NCI-H1930 (cell line): ENCODE data around the gene OR51B4.
A peak's percentile ranks its signal among the peaks of the same experiment; 100 is the strongest.
"Not testable (repeated sequence)": the region's sequence is repeated elsewhere in the genome, so short reads cannot be mapped to it uniquely, and the experiment has no call there.

Experiments used
- DNase-seq, 2 experiments: peaks; one replicate each; lab custom pipeline; 2025; lab: John Stamatoyannopoulos, UW

The OR51B4 gene, protein sequence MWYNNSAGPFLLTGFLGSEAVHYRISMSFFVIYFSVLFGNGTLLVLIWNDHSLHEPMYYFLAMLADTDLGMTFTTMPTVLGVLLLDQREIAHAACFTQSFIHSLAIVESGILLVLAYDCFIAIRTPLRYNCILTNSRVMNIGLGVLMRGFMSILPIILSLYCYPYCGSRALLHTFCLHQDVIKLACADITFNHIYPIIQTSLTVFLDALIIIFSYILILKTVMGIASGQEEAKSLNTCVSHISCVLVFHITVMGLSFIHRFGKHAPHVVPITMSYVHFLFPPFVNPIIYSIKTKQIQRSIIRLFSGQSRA

DNA sequence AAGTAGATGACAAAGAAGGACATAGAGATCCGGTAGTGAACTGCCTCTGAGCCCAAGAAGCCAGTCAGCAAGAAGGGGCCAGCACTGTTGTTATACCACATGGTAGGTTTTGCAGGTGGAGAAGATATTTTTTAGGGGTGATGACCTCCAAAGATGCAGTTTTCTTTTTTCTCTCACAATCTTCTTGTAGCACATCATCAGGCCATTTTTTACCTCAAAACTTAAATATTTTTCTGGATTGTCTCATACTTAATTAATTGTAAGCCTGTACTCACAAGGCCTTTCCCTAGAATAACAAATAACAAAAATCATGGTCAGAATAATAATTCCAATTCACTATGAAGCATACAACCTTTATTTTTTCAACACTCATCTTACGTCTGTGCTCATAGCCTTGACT is at the start of gene OR51B4:
Gene OR51B4, minus strand, starts transcription at position 101 of the 400 bp plus-strand sequence. Its CDS starts 0 bp downstream, at position 101.
- no peak for DNase-seq

- no peak for DNase-seq
Measured at GRCh38 chr11:5351208-5351607, 49.5 kb upstream of the OR51B4 start, which contains the start of gene OR51B6. Gene OR51B6 (plus strand): TSS chr11:5351508. CDS start chr11:5351508, 0 bp downstream.

DNA sequence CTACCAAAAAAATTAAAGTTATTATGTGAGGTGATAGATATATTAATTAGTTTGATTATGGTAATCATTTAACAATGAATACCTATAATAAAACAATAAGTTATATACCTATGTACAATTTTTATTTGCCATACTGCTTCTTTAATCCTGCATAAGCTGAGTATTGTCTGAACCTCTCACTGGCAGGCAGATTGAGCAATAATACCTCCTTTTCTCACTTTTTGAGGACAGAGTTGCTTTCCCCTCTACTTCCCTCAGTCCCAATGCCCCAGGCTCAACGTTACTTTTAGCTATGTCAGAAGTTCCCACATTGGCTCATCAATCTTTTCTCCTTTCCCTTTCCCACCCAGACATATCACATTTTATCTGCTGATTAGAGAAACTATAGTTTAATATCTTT is 47.8 kb upstream of the OR51B4 start:
- no peak for DNase-seq

- DNase-seq, result no peak
Measured at GRCh38 chr11:5348551-5349194, 46.9 kb upstream of the OR51B4 start.

- no peak for DNase-seq
Measured at GRCh38 chr11:5345831-5346230, 44.1 kb upstream of the OR51B4 start.

DNA sequence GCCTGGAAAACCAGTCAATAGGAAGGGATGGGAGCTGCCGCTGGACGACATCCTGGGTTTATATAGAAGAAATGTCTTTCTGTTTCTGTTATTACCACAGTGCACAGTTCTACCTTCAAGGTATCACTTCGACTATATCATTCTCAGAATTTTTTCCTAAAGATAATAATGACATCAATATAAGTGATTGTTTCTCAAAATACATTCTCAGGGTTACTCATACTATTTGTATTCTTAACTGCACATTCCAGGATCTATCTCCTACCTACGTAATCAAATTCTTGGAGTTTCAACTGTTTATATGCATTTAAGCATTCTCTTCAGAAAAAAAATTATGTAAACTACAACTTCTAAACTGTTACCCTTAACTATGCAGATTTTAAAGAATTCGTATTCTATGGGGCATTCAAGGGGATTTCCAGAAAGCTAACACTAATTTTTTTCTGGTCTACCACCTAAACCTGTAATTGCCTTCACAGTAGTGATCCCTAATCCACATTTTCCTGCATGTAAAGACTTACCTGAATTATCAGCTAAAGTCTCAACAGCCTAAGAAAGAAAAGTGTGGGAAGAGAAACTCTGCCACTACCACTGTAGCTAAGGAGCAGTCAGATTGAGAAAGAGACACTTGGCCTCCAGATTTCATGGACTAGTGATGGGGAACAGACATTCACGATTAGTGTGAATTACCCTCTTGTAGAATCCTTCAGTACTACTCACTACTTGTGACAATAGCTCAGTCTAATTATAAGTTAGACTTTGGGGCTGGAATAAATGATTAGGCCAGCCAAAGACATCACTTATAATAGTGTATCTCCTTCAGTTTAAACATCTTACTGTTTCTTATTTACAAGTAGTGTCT is 42.0 kb upstream of the OR51B4 start, which contains the start of gene OR51B5:
Gene OR51B5, minus strand, starts transcription at position 51 of the 862 bp plus-strand sequence. Its CDS starts 0 bp downstream, at position 51.
- no peak for DNase-seq

- DNase-seq, result no peak
Measured at GRCh38 chr11:5339771-5340322, 38.1 kb upstream of the OR51B4 start.

DNA sequence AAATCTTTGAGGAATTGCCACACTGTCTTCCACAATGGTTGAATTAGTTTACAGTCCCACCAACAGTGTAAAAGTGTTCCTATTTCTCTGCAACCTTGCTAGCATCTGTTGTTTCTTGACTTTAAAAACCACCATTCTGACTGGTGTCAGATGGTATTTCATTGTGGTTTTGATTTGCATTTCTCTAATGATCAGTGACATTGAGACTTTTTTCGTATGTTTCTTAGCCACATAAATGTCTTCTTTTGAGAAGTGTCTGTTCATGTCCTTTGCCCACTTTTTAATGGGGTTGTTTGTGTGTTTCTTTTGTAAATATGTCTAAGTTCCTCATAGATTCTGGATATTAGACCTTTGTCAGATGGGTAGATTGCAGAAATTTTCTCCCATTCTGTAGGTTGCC is 35.5 kb upstream of the OR51B4 start:
- DNase-seq, result not testable (repeated sequence)

GRCh38 chr11:5336331-5336730 is 34.6 kb upstream of the OR51B4 start:
- DNase-seq, result no peak

GRCh38 chr11:5335170-5335569 is 33.4 kb upstream of the OR51B4 start:
- DNase-seq, result no peak

DNA sequence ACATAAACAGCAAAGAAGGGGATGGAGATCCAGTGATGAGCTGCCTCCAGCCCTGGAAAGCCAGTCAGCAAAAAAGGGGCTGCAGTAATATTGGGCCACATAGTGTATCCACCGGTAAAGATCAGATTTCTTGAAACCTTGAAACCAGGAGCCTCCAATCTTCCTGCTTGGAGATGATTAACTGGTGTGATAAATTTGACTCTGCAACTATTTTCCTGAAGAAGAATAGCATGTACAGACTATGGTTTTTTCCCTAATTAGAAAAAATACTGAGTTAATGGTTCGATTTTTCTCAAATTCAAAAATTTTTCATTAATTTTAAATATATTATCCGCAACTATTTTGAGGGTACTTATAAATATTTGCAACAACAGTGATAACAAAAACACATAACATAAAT is 22.5 kb upstream of the OR51B4 start, which contains the start of gene OR51B2:
Gene OR51B2, minus strand, starts transcription at position 101 of the 400 bp plus-strand sequence. Its CDS starts 0 bp downstream, at position 101.
- no peak for DNase-seq

DNA sequence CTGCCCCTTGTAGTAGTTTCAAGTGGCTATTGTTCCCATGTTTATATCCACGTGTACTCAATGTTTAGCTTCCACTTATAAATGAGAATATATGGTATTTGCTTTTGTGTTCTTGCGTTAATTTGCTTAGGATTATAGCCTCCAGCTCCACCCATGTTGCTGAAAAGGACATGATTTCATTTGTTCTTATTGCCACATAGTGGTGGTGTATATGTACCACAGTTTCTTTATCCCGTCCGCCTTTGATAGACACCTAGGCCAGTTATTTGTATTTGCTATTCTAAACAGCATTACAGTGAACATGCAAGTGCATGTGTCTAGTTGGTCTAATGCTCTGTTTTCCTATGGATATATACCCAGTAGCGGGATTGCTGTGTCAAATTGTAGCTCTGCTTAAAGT is 15.5 kb upstream of the OR51B4 start:
- peak in 1 of 2 experiments; percentile 4 for DNase-seq

DNA sequence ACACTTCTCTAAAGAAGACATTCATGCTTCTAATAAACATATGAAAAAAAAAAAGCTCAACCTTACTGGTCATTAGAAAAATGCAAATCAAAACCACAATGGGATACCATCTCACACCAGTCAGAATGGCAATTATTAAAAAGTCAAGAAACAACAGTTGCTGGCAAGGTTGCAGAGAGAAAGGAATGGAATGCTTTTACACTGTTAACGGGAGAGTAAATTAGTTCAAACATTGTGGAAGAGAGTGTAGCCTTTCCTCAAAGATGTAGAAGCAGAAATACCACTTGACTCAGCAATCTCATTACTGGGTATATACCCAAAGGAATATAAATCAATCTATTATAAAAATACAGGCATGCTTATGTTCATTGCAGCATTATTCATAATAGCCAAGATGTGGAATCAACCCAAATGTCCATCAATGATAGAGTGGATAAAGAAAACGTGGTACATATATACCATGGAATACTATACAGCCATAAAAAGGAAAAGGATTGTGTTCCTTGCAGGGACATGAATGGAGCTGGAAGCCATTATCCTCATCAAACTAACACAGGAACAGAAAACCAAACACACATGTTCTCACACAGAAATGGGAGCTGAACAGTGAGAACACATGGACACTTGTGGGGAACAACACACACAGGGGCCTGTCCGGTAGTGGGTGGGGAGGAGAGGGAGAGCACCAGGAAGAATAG is 11.7 kb upstream of the OR51B4 start:
- not testable (repeated sequence) for DNase-seq

DNA sequence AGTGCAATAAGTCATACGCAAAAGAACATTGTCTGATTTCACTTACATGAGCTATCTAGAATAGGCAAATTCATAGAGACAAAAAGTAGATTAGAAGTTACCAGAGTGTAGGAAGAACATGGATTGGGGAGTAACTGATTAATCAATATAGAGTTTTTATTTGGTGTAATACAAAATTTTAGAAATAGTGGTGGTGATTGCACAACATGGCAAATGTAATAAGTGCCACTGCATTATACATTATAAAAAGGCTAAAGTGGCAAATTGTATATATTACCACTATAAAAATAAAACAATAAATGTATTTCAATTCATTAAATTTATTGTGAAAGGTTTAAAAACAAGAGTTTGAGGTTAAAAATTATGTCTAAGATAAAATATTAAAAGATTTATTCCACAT is 8.7 kb upstream of the OR51B4 start:
- no peak for DNase-seq

- no peak for DNase-seq
Measured at GRCh38 chr11:5307256-5308019, 5.7 kb upstream of the OR51B4 start.

DNA sequence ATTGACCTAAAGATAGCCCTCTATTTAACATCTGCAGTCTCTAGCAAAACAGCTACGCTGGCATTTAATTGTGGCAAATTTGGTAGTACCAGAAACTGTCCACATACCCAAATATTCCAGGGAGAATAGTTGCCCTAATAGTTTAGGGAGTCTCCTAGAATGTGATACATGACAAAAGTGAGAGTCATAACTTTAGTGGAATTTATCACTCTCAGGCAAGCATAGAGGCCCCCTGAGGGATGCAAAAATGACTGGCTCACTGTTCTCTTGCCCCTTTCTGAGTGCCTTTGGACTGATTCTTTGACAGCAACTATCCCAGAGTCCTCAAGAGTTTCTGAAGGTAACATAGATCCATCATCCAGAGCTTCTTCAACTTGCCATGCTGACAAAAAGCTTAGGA is 2.3 kb upstream of the OR51B4 start:
- no peak for DNase-seq

- no peak for DNase-seq
Measured at GRCh38 chr11:5303626-5304025, 1.9 kb upstream of the OR51B4 start.

GRCh38 chr11:5300251-5300650 is 1.5 kb downstream of the OR51B4 start:
- DNase-seq, result no peak

- no peak for DNase-seq
Measured at GRCh38 chr11:5298451-5298850, 3.3 kb downstream of the OR51B4 start.

DNA sequence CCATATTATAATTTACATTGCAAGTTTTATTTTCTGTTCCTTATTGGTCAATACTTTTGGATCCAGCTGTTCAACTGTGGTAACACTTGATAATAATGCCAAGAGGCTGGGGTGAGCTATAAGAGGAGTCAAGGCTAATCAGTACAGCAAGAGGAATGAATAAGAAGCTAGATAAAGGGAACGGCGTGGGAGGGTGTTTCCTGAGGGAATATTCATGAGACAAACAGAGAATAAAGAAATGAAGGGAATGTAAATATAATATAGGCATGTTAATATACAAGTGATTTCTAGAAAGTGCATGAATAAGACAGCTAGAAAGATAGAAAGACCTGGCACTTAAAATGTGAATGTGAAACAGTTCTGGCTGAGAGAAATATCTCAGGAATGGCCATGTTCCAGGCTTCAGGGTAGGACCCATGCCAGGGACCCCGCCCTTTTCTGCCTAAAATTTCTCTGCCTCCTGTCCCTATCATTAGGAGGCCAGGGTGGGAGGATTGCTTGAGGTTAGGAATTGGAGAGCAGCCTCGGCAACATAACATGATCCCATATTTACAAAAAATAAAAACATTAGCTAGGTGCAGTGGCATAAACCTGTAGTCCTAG is 3.9 kb downstream of the OR51B4 start:
- DNase-seq, result no peak
